SK-N-SH treated with all-trans-retinoic acid at 6 μM for 48 hours (cell line): Measurements from ENCODE around the gene ARHGAP26.
"Not testable (repeated sequence)": the region's sequence is repeated elsewhere in the genome, so short reads cannot be mapped to it uniquely, and the experiment has no call there.

ENCODE experiments used
- ATAC-seq: fragments of 200-7000 bp; cut with Tn5 transposase; 3 replicates; pipeline ENCODE4 v1.9.1; 2020; ENCODE audit warnings: mild to moderate bottlenecking, moderate library complexity
- ARNTL ChIP-seq: fragments of 450-650 bp; formaldehyde crosslinking; IDR thresholded peaks from 2 replicates; pipeline ENCODE4 v1.5.0; 2020; ENCODE audit warnings: low read depth, mild to moderate bottlenecking, moderate library complexity, borderline replicate concordance
- BACH2 ChIP-seq: fragments of 250-450 bp; sonication (Bioruptor Pico); IDR thresholded peaks from 2 replicates; pipeline ENCODE4 v1.9.0; 2021; ENCODE audit warnings: mild to moderate bottlenecking, borderline replicate concordance
- CSDC2 ChIP-seq: fragments of 250-450 bp; sonication (Bioruptor Pico); IDR thresholded peaks from 2 replicates; pipeline ENCODE4 v1.5.0; 2020; ENCODE audit warnings: mild to moderate bottlenecking, moderate library complexity
- GLIS3 ChIP-seq: fragments of 250-450 bp; sonication (Bioruptor Pico); IDR thresholded peaks from 2 replicates; pipeline ENCODE4 v1.5.0; 2020; ENCODE audit warnings: mild to moderate bottlenecking, moderate library complexity
- ISL1 ChIP-seq: fragments of 250-450 bp; sonication (Bioruptor Pico); IDR thresholded peaks from 2 replicates; pipeline ENCODE4 v2.1.2; 2022; ENCODE audit warnings: mild to moderate bottlenecking, moderate library complexity
- PPARA ChIP-seq: fragments of 250-450 bp; sonication (Bioruptor Pico); IDR thresholded peaks from 2 replicates; pipeline ENCODE4 v1.5.0; 2020; ENCODE audit warnings: mild to moderate bottlenecking, borderline replicate concordance
- RARB ChIP-seq: fragments of 250-450 bp; sonication (Bioruptor Pico); IDR thresholded peaks from 2 replicates; pipeline ENCODE4 v1.8.0; 2021; ENCODE audit warnings: mild to moderate bottlenecking, moderate library complexity
- SNAI2 ChIP-seq: fragments of 250-450 bp; sonication (Bioruptor Pico); IDR thresholded peaks from 2 replicates; pipeline ENCODE4 v1.5.0; 2020; ENCODE audit warnings: mild to moderate bottlenecking, moderate library complexity
- TCF4 ChIP-seq: fragments of 250-450 bp; sonication (Bioruptor Pico); IDR thresholded peaks from 2 replicates; pipeline ENCODE4 v1.8.0; 2021; ENCODE audit warnings: mild to moderate bottlenecking, moderate library complexity, borderline replicate concordance
- TOX ChIP-seq: fragments of 250-450 bp; sonication (Bioruptor Pico); IDR thresholded peaks from 2 replicates; pipeline ENCODE4 v1.8.0; 2021; ENCODE audit warnings: mild to moderate bottlenecking, moderate library complexity, borderline replicate concordance
- ZFP3 ChIP-seq: fragments of 250-450 bp; sonication (Bioruptor Pico); IDR thresholded peaks from 2 replicates; pipeline ENCODE4 v1.5.0; 2020; ENCODE audit warnings: mild to moderate bottlenecking, moderate library complexity
- ZFP30 ChIP-seq: fragments of 450-650 bp; formaldehyde crosslinking; IDR thresholded peaks from 2 replicates; pipeline ENCODE4 v1.5.0; 2022; ENCODE audit warnings: mild to moderate bottlenecking, moderate library complexity
- ZNF565 ChIP-seq: fragments of 450-650 bp; formaldehyde crosslinking; conservative IDR thresholded peaks from 2 replicates; pipeline ENCODE4 v1.5.0; 2020; ENCODE audit warnings: low read depth, mild to moderate bottlenecking, moderate library complexity
- ZNF8 ChIP-seq: fragments of 450-650 bp; formaldehyde crosslinking; IDR thresholded peaks from 2 replicates; pipeline ENCODE4 v1.5.0; 2020; ENCODE audit warnings: mild to moderate bottlenecking, moderate library complexity
- TF ChIP-seq, protein P1 (sequence below): fragments of 250-450 bp; sonication (Bioruptor Pico); IDR thresholded peaks from 2 replicates; pipeline ENCODE4 v1.8.0; 2021; ENCODE audit warnings: low read depth, mild to moderate bottlenecking, moderate library complexity, borderline replicate concordance
- TF ChIP-seq, protein P2 (sequence below): fragments of 250-450 bp; sonication (Bioruptor Pico); IDR thresholded peaks from 2 replicates; pipeline ENCODE4 v1.5.1; 2020; ENCODE audit warnings: low read depth, mild to moderate bottlenecking, moderate library complexity
- TF ChIP-seq, protein P3 (sequence below): fragments of 250-450 bp; sonication (Bioruptor Pico); IDR thresholded peaks from 2 replicates; pipeline ENCODE4 v1.5.1; 2021; ENCODE audit warnings: mild to moderate bottlenecking, moderate library complexity
- TF ChIP-seq, protein P4 (sequence below): fragments of 250-450 bp; sonication (Bioruptor Pico); IDR thresholded peaks from 2 replicates; pipeline ENCODE4 v1.5.0; 2020; ENCODE audit warnings: mild to moderate bottlenecking, moderate library complexity

Gene ARHGAP26

DNA sequence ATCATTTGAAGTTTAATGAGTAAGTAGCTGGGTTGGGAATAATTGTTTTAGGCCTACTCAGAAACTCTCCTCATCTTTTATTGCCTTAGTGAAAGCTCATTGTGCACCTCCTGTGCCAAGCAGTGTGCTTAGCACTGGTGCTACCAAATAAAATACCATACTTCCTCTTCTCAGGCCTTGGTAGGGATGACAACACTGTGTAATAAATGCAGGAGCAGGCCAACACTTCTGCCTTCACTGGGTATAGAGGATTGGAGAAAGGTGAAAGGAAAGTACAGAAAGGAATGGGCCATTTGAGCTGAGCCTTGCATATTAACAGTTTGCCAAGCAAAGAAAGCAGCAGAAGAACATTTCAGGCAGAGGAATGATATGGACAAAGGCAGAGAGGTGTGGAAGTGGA, 347.6 kb downstream of the ARHGAP26 start (continued):
- TF ChIP-seq, protein P1, sequence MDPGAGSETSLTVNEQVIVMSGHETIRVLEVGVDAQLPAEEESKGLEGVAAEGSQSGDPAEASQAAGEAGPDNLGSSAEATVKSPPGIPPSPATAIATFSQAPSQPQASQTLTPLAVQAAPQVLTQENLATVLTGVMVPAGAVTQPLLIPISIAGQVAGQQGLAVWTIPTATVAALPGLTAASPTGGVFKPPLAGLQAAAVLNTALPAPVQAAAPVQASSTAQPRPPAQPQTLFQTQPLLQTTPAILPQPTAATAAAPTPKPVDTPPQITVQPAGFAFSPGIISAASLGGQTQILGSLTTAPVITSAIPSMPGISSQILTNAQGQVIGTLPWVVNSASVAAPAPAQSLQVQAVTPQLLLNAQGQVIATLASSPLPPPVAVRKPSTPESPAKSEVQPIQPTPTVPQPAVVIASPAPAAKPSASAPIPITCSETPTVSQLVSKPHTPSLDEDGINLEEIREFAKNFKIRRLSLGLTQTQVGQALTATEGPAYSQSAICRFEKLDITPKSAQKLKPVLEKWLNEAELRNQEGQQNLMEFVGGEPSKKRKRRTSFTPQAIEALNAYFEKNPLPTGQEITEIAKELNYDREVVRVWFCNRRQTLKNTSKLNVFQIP (CRISPR knock-in tag): no peak
- TF ChIP-seq ISL1 (no peak), ZNF8 (no peak), BACH2 (CRISPR knock-in tag) (no peak), GLIS3 (CRISPR knock-in tag) (no peak), TOX (no peak), SNAI2 (CRISPR knock-in tag) (no peak)
- TF ChIP-seq, protein P2, sequence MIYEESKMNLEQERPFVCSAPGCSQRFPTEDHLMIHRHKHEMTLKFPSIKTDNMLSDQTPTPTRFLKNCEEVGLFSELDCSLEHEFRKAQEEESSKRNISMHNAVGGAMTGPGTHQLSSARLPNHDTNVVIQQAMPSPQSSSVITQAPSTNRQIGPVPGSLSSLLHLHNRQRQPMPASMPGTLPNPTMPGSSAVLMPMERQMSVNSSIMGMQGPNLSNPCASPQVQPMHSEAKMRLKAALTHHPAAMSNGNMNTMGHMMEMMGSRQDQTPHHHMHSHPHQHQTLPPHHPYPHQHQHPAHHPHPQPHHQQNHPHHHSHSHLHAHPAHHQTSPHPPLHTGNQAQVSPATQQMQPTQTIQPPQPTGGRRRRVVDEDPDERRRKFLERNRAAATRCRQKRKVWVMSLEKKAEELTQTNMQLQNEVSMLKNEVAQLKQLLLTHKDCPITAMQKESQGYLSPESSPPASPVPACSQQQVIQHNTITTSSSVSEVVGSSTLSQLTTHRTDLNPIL (CRISPR knock-in tag): no peak
- TF ChIP-seq, protein P3, sequence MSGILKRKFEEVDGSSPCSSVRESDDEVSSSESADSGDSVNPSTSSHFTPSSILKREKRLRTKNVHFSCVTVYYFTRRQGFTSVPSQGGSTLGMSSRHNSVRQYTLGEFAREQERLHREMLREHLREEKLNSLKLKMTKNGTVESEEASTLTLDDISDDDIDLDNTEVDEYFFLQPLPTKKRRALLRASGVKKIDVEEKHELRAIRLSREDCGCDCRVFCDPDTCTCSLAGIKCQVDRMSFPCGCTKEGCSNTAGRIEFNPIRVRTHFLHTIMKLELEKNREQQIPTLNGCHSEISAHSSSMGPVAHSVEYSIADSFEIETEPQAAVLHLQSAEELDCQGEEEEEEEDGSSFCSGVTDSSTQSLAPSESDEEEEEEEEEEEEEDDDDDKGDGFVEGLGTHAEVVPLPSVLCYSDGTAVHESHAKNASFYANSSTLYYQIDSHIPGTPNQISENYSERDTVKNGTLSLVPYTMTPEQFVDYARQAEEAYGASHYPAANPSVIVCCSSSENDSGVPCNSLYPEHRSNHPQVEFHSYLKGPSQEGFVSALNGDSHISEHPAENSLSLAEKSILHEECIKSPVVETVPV (CRISPR knock-in tag): no peak
- TF ChIP-seq, all 23 proteins: peak for 0

DNA sequence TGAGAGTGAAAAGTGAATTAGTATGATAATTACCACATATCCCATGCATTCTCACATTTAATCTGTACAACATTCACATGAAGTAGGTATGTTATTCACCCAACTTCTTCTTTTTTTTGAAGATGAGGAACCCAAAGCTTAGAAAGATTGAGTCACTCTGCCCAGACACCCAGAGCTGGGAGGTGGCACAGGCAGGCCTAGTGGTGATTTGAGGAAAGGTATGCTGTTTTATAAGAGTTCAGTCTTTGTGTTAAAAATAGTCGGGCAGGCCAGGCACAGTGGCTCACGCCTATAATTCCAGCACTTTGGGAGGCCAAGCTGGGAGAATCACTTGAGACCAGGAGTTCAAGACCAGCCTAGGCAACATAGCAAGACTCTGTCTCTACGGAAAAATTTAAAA, 348.0 kb downstream of the ARHGAP26 start:
- ATAC-seq: no peak
- TF ChIP-seq CSDC2: no peak
- TF ChIP-seq, protein P1 (CRISPR knock-in tag): no peak
- TF ChIP-seq TCF4 (CRISPR knock-in tag): no peak
- TF ChIP-seq SNAI2 (CRISPR knock-in tag): no peak
- no peak for TF ChIP-seq GLIS3 (CRISPR knock-in tag)
- TF ChIP-seq, protein P2 (CRISPR knock-in tag): no peak
- TF ChIP-seq ZNF565: no peak
- no peak for TF ChIP-seq ZFP30 (CRISPR knock-in tag)
- TF ChIP-seq, protein P4, sequence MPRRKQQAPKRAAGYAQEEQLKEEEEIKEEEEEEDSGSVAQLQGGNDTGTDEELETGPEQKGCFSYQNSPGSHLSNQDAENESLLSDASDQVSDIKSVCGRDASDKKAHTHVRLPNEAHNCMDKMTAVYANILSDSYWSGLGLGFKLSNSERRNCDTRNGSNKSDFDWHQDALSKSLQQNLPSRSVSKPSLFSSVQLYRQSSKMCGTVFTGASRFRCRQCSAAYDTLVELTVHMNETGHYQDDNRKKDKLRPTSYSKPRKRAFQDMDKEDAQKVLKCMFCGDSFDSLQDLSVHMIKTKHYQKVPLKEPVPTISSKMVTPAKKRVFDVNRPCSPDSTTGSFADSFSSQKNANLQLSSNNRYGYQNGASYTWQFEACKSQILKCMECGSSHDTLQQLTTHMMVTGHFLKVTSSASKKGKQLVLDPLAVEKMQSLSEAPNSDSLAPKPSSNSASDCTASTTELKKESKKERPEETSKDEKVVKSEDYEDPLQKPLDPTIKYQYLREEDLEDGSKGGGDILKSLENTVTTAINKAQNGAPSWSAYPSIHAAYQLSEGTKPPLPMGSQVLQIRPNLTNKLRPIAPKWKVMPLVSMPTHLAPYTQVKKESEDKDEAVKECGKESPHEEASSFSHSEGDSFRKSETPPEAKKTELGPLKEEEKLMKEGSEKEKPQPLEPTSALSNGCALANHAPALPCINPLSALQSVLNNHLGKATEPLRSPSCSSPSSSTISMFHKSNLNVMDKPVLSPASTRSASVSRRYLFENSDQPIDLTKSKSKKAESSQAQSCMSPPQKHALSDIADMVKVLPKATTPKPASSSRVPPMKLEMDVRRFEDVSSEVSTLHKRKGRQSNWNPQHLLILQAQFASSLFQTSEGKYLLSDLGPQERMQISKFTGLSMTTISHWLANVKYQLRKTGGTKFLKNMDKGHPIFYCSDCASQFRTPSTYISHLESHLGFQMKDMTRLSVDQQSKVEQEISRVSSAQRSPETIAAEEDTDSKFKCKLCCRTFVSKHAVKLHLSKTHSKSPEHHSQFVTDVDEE (CRISPR knock-in tag): no peak

DNA sequence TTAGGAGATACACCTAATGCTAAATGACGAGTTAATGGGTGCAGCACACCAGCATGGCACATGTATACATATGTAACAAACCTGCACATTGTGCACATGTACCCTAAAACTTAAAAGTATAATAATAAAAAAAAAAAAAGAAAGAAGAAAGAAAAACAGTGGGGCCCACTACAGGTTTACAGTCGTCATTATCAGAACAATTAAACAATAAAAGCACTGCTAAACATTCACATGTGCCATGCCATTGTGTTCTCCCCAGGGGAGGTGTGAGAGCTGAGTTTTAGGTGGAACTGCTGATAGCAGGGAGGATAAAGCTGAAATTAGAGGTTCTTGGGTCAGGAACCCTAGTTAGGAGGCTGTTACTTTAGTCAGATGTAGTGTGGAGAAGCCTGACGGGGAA, 348.6 kb downstream of the ARHGAP26 start:
- not testable (repeated sequence) for ATAC-seq

DNA sequence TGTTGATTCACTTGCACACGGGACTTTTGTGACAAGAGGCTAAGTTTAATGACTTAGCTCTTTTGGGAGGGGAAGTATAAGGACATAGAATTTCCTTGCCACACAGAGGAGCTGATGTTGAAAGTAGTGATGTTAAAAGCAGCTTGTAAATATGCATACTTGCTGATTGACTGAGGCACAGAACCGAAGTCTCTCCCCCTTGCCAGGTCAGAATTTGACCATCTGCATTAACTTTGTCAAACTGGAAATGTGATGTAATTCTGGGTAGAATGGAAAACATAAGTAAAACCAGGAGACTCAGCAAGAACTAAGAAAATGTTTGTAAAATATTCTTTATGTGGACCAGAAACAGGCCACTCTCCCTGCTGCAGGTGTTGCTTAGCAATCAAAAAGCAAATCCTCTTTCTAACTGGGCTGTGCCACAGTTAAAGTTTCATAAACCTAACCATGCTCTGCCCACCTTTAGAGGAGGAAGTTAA, 349.2 kb downstream of the ARHGAP26 start:
- no peak for ATAC-seq
- TF ChIP-seq GLIS3 (CRISPR knock-in tag) (no peak), ISL1 (no peak), PPARA (CRISPR knock-in tag) (no peak), SNAI2 (CRISPR knock-in tag) (no peak), TOX (no peak), ZFP3 (CRISPR knock-in tag) (no peak), RARB (CRISPR knock-in tag) (no peak), ZNF565 (no peak), ARNTL (no peak), CSDC2 (no peak), ZFP30 (CRISPR knock-in tag) (no peak)
- TF ChIP-seq, protein P2 (CRISPR knock-in tag): no peak
- TF ChIP-seq, protein P1 (CRISPR knock-in tag): no peak
- TF ChIP-seq, protein P3 (CRISPR knock-in tag): no peak
